Fibroblast of skin of left quadriceps (primary cell): Measurements from ENCODE around the gene TSPAN9.

Source experiments
- DNase-seq, 2 experiments: peaks; one replicate each; pipeline ENCODE4 v3.0.0-alpha.2; 2013; ENCODE audit warnings: low read depth in 2 of 2

Gene TSPAN9

DNA sequence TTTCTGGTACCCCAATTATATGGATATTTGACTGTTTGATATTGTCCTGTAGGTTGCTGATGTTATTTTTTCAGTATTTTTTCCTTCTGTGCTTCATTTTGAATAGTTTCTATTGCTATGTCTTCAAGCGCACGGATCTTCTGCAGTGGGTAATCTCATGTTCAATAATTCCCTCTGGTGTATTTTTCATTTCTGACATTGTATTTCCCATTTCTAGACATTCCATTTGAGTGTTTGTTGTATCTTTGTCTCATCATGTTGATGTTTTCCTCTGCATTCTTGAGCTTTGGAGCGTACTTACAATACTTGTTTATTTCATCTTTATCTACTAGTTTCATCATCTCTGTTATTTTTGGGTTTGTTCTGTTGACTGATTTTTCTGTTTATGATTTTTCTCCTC lies 22.0 kb downstream of the TSPAN9 start:
- no peak for DNase-seq

DNA sequence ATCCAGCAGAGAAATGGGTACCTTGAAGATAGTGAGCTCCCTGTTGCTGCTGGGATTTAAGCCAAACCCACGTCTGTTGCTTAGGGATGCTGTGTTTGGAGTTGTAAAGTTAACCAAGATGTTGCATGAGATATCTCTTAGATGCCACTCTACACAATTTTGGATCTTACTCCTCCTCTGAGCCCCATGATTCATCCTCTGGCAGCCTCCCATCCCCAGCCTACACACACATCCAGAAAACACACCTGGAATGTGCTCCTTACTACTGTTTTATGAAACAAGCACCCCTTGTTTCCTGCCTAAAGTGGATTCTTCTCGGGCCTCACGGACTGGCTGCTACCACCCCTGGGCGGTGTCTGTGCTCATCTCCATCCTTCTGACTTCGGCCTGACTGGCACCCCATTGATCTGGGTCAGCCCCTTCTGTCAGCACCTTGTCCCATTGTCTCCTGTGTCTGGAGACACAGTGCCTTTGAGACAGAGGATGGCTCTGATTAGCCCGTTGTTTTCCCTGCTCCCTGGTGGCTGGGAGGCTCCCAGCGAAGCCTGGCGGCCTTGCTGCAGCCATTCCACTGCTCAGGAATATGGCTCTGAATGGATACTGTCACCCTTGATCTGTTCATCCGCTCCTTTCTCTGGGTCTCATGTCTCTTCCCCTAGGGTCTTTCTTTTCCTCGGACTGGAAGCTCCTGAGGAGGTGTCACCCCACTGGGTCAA lies 24.3 kb downstream of the TSPAN9 start:
- DNase-seq, result no peak

DNA sequence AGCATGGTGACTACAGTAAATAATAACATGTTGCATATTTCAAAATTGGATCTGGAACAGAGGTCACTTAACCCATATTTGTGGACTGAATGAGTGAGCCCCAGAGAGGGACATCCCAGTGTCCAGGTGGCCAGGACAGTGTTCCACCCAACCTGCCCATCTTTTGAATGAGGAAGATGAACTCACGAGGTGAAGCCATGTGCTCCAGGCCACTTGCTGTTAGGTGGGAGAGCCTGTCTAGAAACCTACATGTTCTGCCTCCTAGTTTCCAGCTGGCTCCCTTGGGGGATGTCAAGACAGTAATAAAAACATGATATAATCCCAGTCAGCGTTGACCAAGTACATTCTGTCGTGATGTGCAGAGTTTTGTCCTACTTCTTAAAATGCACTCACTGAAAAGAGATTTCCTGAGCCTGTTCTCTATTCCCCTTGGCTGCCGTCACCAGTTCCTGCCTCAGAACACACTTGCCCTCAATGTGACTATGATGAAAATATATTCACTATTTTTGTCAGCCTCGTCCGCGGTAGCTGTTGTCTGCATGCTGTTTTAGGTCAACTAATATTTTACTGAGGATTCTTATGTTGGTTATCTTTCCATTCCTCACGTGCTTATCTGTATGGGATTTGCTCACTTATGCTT lies 25.7 kb downstream of the TSPAN9 start:
- DNase-seq, result no peak

DNA sequence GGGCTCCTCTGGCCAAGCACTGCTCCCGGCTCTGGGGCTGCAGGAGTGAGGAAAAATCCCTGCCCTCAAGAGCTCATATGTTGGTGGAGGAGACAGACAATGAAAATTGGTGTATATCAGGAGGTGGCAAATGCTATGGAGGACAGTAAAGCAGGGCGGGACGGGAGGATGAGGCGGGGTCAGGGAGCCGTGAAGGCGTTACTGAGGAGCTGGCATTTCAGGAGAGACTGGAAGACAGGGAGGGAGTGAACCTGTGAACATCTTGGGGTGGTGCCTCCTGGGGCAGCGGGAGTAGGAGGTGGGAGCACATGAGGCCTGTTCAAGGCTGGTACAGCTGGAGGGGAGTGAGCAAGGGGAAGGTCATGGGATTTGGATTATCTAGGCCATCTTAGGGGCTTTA lies 26.6 kb downstream of the TSPAN9 start:
- DNase-seq, result no peak

DNA sequence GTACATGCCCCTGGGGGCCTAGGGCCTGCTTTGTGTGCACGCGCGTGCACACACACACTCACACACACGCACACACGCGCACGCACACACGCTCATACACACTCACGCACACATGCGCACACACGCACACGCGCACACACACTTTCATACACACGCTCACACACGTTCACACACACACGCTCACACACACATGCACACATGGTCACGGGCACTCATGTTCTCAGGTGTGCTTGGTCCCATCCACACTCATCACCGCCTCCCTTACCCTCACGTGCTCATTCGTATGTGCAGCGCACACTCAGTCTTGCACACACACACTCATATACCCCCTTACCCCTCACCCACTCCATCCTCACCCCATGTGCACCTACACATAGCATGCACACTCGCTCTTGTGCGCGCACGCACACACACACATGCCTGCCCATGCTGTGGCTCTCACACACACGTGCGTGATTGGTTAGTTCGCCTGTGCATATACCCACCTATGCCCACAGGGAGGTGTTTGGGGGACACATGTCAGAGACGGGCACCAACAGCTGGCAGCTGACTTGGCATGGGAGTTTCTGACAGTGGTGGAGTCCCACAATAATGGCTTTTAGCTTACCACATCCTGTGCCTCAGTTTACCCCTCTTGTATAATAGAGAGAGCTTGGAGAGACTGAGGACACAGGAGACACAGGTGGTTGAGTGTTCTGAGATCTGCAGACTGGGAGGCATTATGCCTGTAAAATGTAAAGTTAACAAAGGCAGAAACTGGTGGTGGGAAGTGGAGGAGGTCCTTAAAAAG lies 28.7 kb downstream of the TSPAN9 start:
- DNase-seq, result no peak

DNA sequence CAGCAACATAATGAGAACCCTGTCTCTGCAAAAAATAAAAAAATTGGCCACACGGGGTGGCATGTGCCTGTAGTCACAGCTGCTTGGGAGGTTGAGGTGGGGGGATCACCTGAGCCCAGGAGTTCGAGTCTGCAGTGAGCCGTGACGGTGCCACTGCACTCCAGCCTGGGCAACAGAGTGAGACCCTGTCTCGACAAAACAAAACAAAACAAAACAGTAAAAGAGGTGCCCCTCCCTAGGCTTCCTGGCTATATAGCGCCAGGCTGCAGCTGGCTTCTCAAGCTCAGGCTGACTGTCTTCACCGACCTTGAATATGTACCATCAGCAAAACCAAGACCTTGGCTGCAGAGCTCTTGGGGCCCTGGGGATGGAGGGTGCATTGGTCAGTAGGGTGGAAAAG lies 29.4 kb downstream of the TSPAN9 start:
- DNase-seq, result no peak

DNA sequence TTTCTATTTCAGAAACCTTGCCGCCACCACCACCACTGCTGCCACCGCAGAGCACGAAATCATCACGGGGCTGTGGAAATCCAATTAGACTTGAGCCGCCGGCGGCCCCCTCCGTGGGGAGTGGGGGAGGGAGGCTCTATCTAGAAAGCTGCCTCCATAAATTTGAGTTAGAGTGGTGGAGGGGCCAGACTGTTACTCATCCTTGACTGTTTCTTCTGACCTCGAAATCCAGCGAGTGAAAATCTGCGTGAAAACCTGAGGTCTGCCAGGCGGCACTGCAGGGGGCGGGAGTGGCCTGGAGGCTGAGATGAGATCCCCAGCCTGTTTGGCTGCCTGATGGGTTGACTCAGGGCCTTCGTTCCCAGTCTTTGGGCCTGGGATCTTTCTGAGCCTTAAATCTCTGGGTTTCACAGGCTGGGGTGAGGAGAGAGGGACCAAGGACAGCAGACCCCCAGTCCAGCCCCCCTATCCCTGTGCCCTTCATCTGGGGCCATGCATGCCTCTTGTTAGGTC lies 29.9 kb downstream of the TSPAN9 start:
- peak in 1 of 2 experiments; percentile 27 for DNase-seq

DNA sequence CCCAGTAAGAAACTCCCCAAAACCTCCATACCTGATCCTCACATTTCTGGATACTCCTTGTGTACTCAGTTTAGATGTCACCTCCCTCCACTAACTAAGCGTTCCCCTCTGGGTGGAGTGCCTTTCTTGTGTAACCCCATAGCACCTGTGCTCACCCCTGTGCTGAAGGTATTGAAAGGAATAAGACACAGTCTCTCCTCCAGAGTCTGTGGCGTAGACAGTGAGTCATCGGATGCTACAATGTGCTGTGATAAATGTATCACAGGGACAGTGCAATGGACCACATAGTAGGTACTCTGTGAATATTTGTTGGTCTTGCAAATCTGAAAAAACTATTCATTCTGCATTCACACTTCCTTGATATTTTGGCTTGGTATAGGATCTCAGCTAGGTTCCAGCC lies 30.8 kb downstream of the TSPAN9 start:
- DNase-seq, result no peak

DNA sequence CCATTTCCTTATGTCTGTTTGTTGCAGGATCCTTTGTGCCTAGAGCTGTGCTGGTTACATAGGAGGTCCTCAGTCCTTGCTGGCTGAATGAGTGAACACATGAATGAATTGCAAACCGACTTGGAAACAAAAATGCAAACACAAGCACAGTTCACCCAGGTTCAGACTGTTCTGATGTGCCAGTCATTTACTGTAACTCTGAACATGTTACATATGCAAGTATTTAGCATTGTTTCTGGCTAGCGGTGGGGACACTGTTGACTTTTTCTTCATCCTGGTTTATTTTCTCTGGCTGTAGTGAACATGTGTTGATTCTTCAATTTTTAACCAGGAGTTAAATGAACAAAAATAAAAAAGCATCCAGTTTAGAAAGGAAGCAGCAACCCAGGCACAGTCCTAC lies 33.4 kb downstream of the TSPAN9 start:
- DNase-seq, result no peak

DNA sequence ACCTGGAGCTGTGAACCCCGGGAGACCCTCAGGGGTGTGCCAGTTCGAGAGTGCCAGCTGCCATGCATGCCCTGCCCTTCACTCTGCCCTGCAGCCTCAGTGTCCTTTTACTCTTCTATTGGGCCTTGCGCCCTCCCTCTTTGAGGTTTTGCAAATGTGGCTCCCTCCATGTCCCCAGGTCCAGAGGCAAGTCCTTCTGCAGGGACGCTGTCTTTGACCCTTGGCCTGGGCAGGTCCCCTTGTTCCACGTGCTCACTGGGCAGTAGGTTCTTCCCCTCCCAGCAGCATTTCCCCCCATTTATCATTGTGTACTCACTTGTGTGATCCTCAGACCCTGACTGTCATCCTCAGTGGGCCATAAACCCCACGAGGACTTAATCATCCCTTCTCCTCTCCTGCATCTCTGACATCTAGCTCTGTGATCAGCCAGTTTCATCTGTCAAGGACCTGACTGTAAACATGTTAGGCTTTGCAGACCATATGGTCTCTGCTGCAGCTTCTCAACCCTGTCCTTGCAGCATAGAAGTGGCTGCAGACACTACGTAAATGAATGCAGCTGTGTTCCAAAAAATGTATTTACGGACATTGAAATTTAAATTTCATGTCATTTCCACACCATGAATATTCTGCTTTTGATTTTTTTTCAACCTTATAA lies 36.6 kb downstream of the TSPAN9 start:
- DNase-seq, result no peak

DNA sequence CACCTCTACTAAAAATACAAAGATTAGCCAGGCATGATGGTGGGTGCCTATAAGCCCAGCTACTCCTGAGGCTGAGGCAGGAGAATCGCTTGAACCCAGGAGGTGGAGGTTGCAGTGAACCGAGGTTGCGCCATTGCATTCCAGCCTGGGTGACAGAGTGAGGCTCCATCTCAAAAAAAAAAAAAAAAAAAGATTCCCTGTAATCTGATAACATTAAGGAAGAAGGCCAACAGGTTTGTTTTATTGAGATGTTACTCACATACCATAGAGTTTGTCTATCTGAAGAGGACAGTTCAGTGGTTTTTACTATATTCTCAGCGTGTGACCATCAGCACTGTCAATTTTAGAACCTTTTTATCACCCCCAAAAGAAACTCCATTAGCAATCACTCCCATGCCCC lies 37.5 kb downstream of the TSPAN9 start:
- no peak for DNase-seq

DNA sequence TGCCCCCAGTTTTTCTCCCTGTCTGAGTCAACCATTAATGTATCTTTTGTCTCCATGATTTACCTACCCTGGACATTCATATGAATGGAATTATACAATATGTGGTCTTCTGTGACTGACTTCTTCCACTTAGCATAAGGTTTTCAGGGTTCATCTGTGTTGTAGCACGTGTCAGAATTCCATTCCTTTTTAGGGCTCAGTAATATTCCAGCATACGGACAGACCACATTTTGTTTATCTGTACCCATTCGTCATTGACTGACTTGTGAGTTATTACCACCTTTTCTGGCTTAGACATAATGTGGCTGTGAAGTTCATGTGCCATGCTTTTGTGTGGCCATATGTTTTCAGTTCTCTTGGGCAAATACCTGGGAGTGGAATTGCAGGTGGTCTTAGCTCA lies 37.9 kb downstream of the TSPAN9 start:
- no peak for DNase-seq

DNA sequence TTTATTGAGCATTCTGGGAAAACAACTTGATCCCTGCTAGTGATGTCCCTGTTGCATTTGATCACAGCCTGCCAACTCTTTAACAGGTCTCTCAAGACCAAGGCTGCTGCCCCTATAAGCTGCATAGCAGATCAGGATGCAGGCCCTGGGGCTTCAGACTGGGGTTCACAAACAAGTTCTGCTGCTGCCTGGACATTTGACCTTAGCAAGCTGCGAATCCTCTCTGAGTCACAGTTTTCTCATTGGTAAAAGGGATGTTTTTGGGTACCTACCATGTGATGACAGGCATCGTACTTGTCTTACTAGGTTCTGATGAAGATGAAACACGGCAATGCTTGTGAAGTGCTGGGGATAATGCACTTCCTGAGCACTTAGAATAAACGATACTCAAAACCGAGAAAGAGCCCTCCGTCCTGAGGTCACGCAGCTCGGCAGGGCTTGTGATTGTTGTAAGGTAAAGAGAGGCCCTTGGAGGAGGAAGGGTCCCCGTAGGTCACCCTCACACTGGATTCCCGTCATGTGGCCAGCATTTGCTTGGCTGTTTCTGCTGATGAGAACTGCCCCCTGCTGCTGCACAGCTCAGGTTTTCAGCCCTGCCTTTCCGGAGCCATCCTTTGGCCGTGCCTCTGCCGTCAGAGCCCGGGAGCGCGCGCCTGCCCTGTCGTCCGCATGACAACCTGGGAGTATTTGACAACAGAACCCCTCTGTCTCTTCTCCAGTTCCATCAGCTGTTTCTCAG lies 39.1 kb downstream of the TSPAN9 start:
- no peak for DNase-seq

DNA sequence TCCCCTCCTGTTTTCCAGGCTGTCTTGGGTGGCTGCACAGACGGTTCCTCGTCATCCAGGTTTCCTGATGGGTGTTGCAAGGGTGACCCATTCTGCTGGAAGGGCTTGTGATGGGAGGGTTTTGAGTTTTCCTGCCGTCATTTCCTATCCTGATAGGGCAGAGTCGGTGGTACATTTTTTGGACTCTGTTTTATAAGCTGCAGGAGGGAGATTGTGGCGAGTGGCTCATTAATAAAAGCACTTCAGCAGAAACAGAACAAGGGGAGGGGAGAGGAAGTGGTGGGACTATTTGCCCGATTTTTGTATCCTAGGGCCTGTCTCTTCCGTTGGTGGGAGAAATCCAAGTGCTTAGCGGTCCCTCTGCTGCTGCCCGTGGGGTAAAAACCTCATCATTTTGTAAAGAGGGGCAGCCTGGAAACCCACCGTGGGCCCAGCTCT lies 40.0 kb downstream of the TSPAN9 start:
- peak; percentile 45 to 51 for DNase-seq

DNA sequence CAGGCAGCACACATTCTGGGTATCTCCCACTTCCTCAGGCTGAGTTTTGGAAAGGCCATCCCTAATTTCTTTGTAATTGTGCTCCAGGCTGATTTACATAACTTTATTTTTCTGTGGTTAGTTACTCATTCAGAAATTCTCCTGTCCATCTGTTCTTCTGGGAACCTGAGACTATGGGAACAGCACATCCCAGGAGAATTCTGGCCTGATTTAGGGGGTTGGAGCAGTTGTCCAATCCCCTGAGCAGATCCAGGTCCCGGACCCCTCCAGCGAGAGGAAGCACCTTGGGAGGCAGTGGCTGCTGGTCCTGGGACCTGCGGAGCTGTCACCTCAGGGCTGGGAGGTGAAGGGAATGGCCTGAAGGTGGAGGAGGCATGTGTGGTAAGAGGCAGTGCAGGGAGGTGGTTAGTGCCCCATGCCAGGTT lies 40.4 kb downstream of the TSPAN9 start:
- peak; percentile 75 to 76 for DNase-seq

DNA sequence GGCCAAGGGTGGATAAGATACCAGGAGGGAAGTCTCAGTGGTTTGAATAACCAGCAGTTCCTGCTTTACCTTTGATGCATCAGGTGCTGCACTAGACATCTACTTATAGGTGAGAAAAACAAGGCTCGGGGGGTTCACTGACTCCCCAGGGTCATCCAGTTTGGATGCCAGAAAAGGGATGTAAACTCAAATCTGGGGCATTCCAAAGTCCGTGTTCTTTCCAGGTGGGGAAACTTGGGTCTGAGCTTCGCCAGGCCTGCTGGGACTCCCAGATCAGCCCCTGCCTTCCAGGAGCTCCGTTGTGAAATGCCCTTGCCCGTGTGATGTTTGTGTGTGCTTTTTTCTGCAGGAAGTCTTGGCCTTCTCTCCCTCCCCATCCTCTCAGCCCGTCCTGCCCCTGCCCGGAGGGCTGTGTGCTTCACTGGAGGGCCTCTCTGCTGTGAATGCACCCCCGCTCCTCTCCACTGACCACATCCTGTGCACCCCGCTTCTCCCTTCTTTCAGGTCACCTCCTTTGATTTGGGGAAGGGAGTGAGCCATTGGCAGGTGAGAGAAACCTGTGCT lies 42.1 kb downstream of the TSPAN9 start:
- no peak for DNase-seq

DNA sequence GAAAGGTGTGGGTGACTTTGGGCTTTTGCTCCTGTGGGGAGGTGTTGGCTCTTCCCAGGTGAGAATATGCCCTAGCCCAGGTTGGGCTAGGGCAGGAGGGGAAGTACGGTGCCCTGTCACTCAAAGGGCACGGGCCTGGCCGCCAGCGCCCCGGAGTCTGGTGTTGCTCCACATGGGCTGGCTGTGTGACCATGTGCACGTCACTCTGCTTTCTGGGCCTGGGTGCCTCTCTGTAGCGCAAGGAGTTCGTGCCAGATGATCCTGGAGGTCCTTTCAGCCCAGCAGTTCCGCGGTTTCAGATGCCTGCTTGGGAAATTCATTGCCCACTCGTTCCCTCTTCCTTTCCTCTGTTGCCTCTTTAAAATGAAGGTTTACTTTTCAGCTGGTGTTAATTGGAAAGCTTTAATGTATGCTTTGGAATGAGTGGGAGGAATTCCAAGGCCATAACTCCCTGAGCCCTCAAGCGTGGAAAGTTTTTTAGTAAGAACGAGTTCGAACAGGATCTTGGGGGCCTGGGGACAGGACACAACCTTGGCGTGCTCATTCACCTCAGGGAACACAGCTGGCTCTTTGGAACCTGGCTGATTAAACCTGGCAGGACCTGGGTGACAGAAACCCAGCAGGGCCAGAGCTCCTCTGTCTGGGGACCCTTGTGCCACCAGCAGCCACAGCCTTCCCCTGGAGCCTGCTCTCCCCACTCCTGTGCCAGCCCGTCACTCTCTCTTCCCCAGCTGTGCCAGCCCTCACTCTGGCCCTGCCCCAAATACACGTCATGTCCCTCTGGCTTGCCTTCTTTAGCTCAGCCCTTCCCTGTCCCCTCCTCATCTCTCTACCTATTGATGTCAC lies 42.8 kb downstream of the TSPAN9 start:
- DNase-seq, result peak; percentile 46 to 53

DNA sequence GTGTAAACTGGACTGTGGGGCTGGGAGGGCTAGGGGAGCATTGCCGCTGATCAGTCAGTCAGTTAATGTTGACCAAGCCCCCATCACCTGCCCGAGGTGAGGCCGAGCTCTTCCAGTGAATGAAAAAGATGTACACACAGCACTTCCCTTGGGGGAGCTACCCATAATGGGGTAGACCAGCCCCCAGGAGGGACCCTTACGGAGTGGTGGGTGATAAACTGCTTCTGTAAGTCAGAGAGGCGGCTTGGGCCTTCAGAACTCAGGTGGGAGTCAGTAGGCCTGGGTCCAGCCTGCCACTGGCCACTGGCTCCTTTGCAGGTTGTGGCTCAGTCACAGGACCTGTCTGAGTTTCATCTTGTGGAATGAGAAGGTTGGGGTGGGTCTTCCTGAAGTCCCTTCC lies 43.5 kb downstream of the TSPAN9 start:
- no peak for DNase-seq

DNA sequence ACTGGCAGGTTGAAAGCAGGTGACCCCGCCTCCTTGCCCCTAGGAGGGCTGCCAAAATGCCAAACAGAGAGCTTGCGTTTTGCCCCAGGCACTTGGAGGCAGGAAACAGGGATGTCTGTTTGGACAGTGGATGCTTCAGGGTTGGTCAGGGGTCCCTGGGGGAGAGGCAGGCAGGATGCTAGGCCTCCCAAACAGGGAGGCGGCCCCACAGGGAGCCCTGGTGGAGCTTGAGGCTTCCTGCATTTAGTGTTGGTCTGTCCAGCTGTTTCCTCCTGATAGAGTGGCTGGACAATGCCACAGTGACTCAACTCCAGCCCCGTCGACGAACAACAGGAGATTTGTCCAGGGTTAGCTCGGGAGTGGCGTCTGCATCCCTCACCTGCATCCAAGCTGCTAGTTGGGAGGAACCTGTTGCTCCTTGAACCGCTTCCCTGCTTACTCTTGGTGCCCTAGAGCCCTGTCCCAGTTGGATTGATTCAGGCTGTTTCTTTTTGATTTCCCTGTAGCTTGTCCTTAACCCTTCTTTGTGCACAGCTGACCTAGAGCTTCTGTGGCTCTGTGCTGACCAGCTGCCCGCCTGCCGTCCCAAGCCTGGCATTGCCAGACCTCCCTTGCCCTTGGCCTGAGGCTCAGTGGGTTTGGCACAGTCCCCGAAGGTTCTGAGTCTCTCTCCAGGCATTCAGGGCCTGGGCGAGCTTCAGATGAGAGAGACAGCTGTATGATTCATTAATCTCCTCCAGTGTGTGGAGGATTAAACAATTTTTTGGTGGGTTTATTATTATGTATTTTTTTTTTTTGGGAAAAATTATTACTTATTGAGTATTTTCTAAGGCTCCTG lies 45.9 kb downstream of the TSPAN9 start:
- DNase-seq, result no peak
